Smooth muscle cell (in vitro differentiated cells): ENCODE data around the gene CTSA. TPM values are rescaled to one million over a fixed set of nuclear protein-coding genes. Genes with fewer than 3 reads are reported as not detected.

Experiments used
- DNase-seq: peaks from one replicate; lab custom pipeline; 2025; ENCODE audit not compliant: unreplicated experiment; lab: John Stamatoyannopoulos, UW
- H2AFZ ChIP-seq: fragments of 200-600 bp; sonication (generic); 2 replicates; pipeline ENCODE4 v1.6.0; 2016; ENCODE audit warnings: antibody characterized with exemption, low read depth, mild to moderate bottlenecking
- H3F3A ChIP-seq: fragments of 200-600 bp; sonication (generic); 2 replicates; pipeline ENCODE4 v1.6.0; 2017; ENCODE audit warnings: antibody characterized with exemption, low read depth
- H3K27ac ChIP-seq: fragments of 200-600 bp; sonication (generic); 2 replicates; pipeline ENCODE4 v1.5.1; 2016; ENCODE audit warnings: low read depth, mild to moderate bottlenecking
- H3K27me3 ChIP-seq: fragments of 200-600 bp; sonication (generic); 2 replicates; pipeline ENCODE4 v1.6.1; 2016; ENCODE audit warnings: low read depth, mild to moderate bottlenecking
- H3K36me3 ChIP-seq: fragments of 200-600 bp; sonication (generic); 2 replicates; pipeline ENCODE4 v1.5.1; 2016; ENCODE audit warnings: low read depth
- H3K4me1 ChIP-seq: fragments of 200-600 bp; sonication (generic); 2 replicates; pipeline ENCODE4 v1.5.1; 2016; ENCODE audit warnings: low read depth
- H3K4me2 ChIP-seq: fragments of 200-600 bp; sonication (generic); 2 replicates; pipeline ENCODE4 v1.6.0; 2016; ENCODE audit warnings: mild to moderate bottlenecking
- H3K4me3 ChIP-seq: fragments of 200-600 bp; sonication (generic); 2 replicates; pipeline ENCODE4 v1.5.1; 2016; ENCODE audit warnings: mild to moderate bottlenecking
- H3K79me2 ChIP-seq: fragments of 200-600 bp; sonication (generic); 2 replicates; pipeline ENCODE4 v1.6.0; 2016; ENCODE audit warnings: low read depth, mild to moderate bottlenecking
- H3K9ac ChIP-seq: fragments of 200-600 bp; sonication (generic); 2 replicates; pipeline ENCODE4 v1.6.0; 2016; ENCODE audit warnings: low read depth
- H3K9me3 ChIP-seq: fragments of 200-600 bp; sonication (generic); replicated peaks from 2 replicates; pipeline ENCODE4 v1.5.1; 2016; ENCODE audit warnings: low read depth
- H4K20me1 ChIP-seq: fragments of 200-600 bp; sonication (generic); 2 replicates; pipeline ENCODE4 v1.6.0; 2016; ENCODE audit warnings: low read depth
- WGBS: methylation state at CpG from one replicate; pipeline ENCODE4 v1.1.7; 2016; ENCODE audit warnings: low lambda C conversion rate; 5-methylcytosine and 5-hydroxymethylcytosine counted together
- polyA plus RNA-seq: library from polyadenylated mRNA; unstranded; fragments of >200 nt; fragmentation: Nextera tagmentation; extraction: Ambion mirVana; gene quantifications from 2 replicates; pipeline ENCODE4 v1.2.1, GENCODE V29; 2016
- total RNA-seq: library from RNA; depleted of rRNA; stranded (reverse); fragments of >200 nt; gene quantifications from 2 replicates; pipeline ENCODE4 v1.2.3, GENCODE V29; 2014
- TF ChIP-seq, protein P1 (sequence below): fragments of 200-600 bp; sonication (generic); IDR thresholded peaks from 2 replicates; pipeline ENCODE4 v1.5.1; 2017; ENCODE audit warnings: borderline replicate concordance, mild to moderate bottlenecking, antibody characterized with exemption; ENCODE audit not compliant: insufficient read depth, poor library complexity, severe bottlenecking

CTSA gene
- total and polyA plus RNA-seq, 2 experiments from 2014 or later, result 74.8 to 132 TPM

GRCh38 chr20:45902199-45902701, 11.1 kb downstream of the CTSA start:
- H3K9ac ChIP-seq, result no peak overlapping the region
- no peak overlapping the region for H3K4me2 ChIP-seq
- H3K4me1 ChIP-seq, result no peaks in the 10 kb centered on the region
- H3K79me2 ChIP-seq, result no peaks in the 10 kb centered on the region
- DNase-seq, result no peak
- peaks cover 4% of the 10 kb centered on the region for H3F3A ChIP-seq
- no peaks in the 10 kb centered on the region for H3K36me3 ChIP-seq
- no peak overlapping the region for H3K27ac ChIP-seq
- H3K4me3 ChIP-seq, result no peak overlapping the region
- no peaks in the 10 kb centered on the region for H3K9me3 ChIP-seq
- H4K20me1 ChIP-seq, result no peaks in the 10 kb centered on the region
- no peaks in the 10 kb centered on the region for H3K27me3 ChIP-seq
- no peak overlapping the region for H2AFZ ChIP-seq
- WGBS, result 93% methylated on average over 14 of the region's 14 CpGs
- TF ChIP-seq, protein P1, sequence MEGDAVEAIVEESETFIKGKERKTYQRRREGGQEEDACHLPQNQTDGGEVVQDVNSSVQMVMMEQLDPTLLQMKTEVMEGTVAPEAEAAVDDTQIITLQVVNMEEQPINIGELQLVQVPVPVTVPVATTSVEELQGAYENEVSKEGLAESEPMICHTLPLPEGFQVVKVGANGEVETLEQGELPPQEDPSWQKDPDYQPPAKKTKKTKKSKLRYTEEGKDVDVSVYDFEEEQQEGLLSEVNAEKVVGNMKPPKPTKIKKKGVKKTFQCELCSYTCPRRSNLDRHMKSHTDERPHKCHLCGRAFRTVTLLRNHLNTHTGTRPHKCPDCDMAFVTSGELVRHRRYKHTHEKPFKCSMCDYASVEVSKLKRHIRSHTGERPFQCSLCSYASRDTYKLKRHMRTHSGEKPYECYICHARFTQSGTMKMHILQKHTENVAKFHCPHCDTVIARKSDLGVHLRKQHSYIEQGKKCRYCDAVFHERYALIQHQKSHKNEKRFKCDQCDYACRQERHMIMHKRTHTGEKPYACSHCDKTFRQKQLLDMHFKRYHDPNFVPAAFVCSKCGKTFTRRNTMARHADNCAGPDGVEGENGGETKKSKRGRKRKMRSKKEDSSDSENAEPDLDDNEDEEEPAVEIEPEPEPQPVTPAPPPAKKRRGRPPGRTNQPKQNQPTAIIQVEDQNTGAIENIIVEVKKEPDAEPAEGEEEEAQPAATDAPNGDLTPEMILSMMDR, result no peak

- H3K27me3 ChIP-seq, result no peaks in the 10 kb centered on the region
- H3F3A ChIP-seq, result peaks cover 4% of the 10 kb centered on the region
Measured at GRCh38 chr20:45904583-45905504, 13.7 kb downstream of the CTSA start.

DNA sequence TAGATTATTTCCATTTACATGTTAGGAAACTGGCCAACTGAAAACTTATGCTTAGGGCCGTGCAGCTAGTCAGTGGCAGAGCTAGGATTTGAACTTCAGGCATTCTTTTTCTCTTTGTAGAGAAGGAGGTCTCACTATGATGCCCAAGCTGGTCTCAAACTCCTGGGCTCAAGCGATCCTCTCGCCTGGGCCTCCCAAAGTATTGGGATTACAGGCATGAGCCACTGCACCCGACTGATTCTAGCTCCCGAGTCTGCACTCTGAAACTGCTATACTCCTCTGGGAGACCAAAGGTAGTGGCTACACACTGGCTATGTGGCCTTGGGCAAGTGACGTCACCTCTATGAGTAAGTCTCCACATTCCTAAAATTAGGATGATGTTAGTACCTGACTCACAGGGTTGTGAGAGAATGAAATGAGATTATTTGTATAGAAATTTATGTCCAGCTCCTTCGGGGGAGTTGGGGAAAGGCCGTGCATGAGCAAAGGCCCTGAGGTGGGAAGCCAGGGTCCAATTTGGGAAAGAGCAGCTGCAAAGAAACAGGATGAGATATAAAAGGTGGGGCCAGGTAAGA, 14.5 kb downstream of the CTSA start:
- Histone ChIP-seq H3K27me3 (no peaks in the 10 kb centered on the region), H2AFZ (no peak overlapping the region), H3K79me2 (no peaks in the 10 kb centered on the region), H3K27ac (peak overlapping the region; percentile 39), H3K9me3 (no peaks in the 10 kb centered on the region), H3F3A (peaks cover 4% of the 10 kb centered on the region), H3K4me2 (no peak overlapping the region), H3K9ac (peak overlapping the region; percentile 35), H3K4me1 (no peaks in the 10 kb centered on the region), H3K4me3 (no peak overlapping the region), H3K36me3 (no peaks in the 10 kb centered on the region), H4K20me1 (no peaks in the 10 kb centered on the region)
- WGBS, result 84% methylated on average over 8 of the region's 8 CpGs
- no peak for DNase-seq
- TF ChIP-seq, protein P1, result no peak

More at GRCh38 chr20:45904583-45905504, 13.7 kb downstream of the CTSA start:
- H3K27ac ChIP-seq, result peak overlapping the region; percentile 39
- WGBS, result 95% methylated on average over 16 of the region's 16 CpGs
- no peak overlapping the region for H3K9ac ChIP-seq
- no peaks in the 10 kb centered on the region for H4K20me1 ChIP-seq
- no peak overlapping the region for H3K4me2 ChIP-seq
- H3K9me3 ChIP-seq, result no peaks in the 10 kb centered on the region
- TF ChIP-seq, protein P1, result no peak
- no peaks in the 10 kb centered on the region for H3K79me2 ChIP-seq
- H3K36me3 ChIP-seq, result no peaks in the 10 kb centered on the region
- DNase-seq, result no peak
- no peaks in the 10 kb centered on the region for H3K4me1 ChIP-seq
- no peak overlapping the region for H3K4me3 ChIP-seq
- no peak overlapping the region for H2AFZ ChIP-seq
